Measurements from ENCODE around the gene BABAM2. TPM values are rescaled to one million over a fixed set of nuclear protein-coding genes. Genes with fewer than 3 reads are reported as not detected.

Gene BABAM2
- total RNA-seq, 1 experiment from 2014 or later, result 40.8 TPM

DNA sequence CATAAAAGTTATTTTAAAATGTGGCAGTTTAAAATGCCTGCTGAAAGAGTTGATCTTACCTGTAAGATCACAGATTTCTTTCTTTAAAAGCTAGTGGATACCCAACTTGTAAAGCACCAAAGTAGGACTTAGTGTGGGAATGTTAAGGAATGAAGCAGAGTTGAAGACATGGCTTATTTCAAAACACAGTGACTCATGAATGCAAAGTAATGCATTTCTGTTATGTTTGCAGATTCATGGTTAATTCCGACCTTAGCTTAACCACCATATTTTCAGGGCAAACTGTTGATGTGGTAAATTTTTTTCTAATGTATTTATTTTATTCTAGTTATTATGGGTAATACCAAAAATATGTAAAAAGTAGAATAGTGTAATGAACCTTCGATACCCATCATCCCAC is 295.4 kb downstream of the BABAM2 start:
- no peaks in the 10 kb centered on the region for H3K4me1 ChIP-seq (ENCODE audit: low read length)
- no peak for DNase-seq
- no peaks in the 10 kb centered on the region for H3K9me2 ChIP-seq (replicated peaks; ENCODE audit: insufficient read depth, low read length)
- H3K27ac ChIP-seq (ENCODE audit: low read length), result no peak overlapping the region
- no peak overlapping the region for H3K4me3 ChIP-seq (ENCODE audit: low read length)
- no peaks in the 10 kb centered on the region for H3K36me3 ChIP-seq (ENCODE audit: insufficient read depth, low read length)
- no peaks in the 10 kb centered on the region for H3K79me2 ChIP-seq (ENCODE audit: low read length)
- H4K20me1 ChIP-seq (ENCODE audit: insufficient read depth, low read depth, low read length), result no peaks in the 10 kb centered on the region
- H2AFZ ChIP-seq (ENCODE audit: low read length), result no peak overlapping the region
- H3K4me2 ChIP-seq (ENCODE audit: low read depth, low read length, poor library complexity, severe bottlenecking), result no peak overlapping the region
- H3K9ac ChIP-seq (ENCODE audit: low read length), result no peak overlapping the region
- H3K9me3 ChIP-seq (ENCODE audit: low read length), result no peaks in the 10 kb centered on the region
- H3K27me3 ChIP-seq (ENCODE audit: low read length), result no peaks in the 10 kb centered on the region

DNA sequence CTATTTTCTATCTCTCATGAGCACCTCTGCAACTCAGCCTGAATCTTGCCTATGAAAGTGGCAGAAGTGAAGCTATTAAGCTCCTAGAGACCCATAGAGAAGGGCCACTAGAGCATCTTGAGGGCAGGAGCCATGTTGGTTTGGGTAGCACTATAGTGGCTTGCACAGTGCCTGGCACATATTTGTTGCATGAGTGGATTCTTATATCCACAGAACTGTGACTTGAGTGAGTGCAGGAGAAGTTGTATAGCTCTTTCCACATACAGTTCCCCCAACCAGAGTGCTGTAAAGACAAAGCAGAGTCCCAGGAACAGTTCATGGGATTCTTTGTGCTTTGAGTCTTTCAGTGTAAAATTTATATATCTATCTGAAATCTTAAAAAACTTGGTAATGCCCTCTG is 296.7 kb downstream of the BABAM2 start:
- Histone ChIP-seq H3K4me3 (ENCODE audit: low read length) (no peak overlapping the region), H3K27ac (ENCODE audit: low read length) (no peak overlapping the region)

DNA sequence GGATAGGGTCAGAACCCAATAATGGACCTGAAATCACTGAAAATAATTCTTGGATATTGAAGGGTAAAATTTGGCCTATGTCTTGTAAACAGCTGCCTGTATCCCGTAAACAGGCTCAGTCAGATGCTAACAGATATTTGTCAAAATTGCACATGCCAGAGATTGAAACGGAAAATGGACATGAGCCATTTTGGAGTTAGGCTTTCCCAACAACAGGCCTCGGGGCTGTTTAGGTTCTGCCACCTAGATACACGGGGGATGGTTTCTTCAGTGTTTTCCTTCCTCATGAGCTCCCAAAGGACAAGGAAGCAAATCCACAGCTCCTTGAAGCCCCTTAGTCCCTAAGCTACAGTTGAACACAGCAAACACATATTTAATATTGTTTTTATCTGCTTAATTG is 297.9 kb downstream of the BABAM2 start:
- Histone ChIP-seq H3K4me2 (ENCODE audit: low read depth, low read length, poor library complexity, severe bottlenecking) (no peak overlapping the region), H3K9me3 (ENCODE audit: low read length) (no peaks in the 10 kb centered on the region), H3K36me3 (ENCODE audit: insufficient read depth, low read length) (no peaks in the 10 kb centered on the region), H2AFZ (ENCODE audit: low read length) (no peak overlapping the region), H3K4me1 (ENCODE audit: low read length) (no peaks in the 10 kb centered on the region), H3K27ac (ENCODE audit: low read length) (no peak overlapping the region), H3K27me3 (ENCODE audit: low read length) (no peaks in the 10 kb centered on the region), H3K9me2 (replicated peaks; ENCODE audit: insufficient read depth, low read length) (no peaks in the 10 kb centered on the region), H3K79me2 (ENCODE audit: low read length) (no peaks in the 10 kb centered on the region), H4K20me1 (ENCODE audit: insufficient read depth, low read depth, low read length) (no peaks in the 10 kb centered on the region), H3K9ac (ENCODE audit: low read length) (no peak overlapping the region), H3K4me3 (ENCODE audit: low read length) (no peak overlapping the region)
- no peak for DNase-seq

More for the DNA sequence above, 296.7 kb downstream of the BABAM2 start:
- Histone ChIP-seq H4K20me1 (ENCODE audit: insufficient read depth, low read depth, low read length) (no peaks in the 10 kb centered on the region), H3K4me1 (ENCODE audit: low read length) (no peaks in the 10 kb centered on the region), H3K27me3 (ENCODE audit: low read length) (no peaks in the 10 kb centered on the region), H3K9me3 (ENCODE audit: low read length) (no peaks in the 10 kb centered on the region), H3K79me2 (ENCODE audit: low read length) (no peaks in the 10 kb centered on the region), H3K9me2 (replicated peaks; ENCODE audit: insufficient read depth, low read length) (no peaks in the 10 kb centered on the region), H2AFZ (ENCODE audit: low read length) (no peak overlapping the region), H3K9ac (ENCODE audit: low read length) (no peak overlapping the region), H3K4me2 (ENCODE audit: low read depth, low read length, poor library complexity, severe bottlenecking) (no peak overlapping the region), H3K36me3 (ENCODE audit: insufficient read depth, low read length) (no peaks in the 10 kb centered on the region)
- DNase-seq, result no peak

GRCh38 chr2:28193630-28194403 is 303.3 kb downstream of the BABAM2 start:
- Histone ChIP-seq H4K20me1 (ENCODE audit: insufficient read depth, low read depth, low read length) (no peaks in the 10 kb centered on the region), H2AFZ (ENCODE audit: low read length) (no peak overlapping the region), H3K4me1 (ENCODE audit: low read length) (no peaks in the 10 kb centered on the region), H3K27me3 (ENCODE audit: low read length) (no peaks in the 10 kb centered on the region), H3K36me3 (ENCODE audit: insufficient read depth, low read length) (no peaks in the 10 kb centered on the region), H3K4me2 (ENCODE audit: low read depth, low read length, poor library complexity, severe bottlenecking) (no peak overlapping the region), H3K9me2 (replicated peaks; ENCODE audit: insufficient read depth, low read length) (no peaks in the 10 kb centered on the region), H3K79me2 (ENCODE audit: low read length) (no peaks in the 10 kb centered on the region), H3K9ac (ENCODE audit: low read length) (no peak overlapping the region), H3K4me3 (ENCODE audit: low read length) (no peak overlapping the region), H3K9me3 (ENCODE audit: low read length) (no peaks in the 10 kb centered on the region), H3K27ac (ENCODE audit: low read length) (no peak overlapping the region)
- DNase-seq, result no peak

GRCh38 chr2:28199995-28200679 is 309.6 kb downstream of the BABAM2 start:
- no peaks in the 10 kb centered on the region for H4K20me1 ChIP-seq (ENCODE audit: insufficient read depth, low read depth, low read length)
- no peaks in the 10 kb centered on the region for H3K9me2 ChIP-seq (replicated peaks; ENCODE audit: insufficient read depth, low read length)
- no peaks in the 10 kb centered on the region for H3K9me3 ChIP-seq (ENCODE audit: low read length)
- H3K36me3 ChIP-seq (ENCODE audit: insufficient read depth, low read length), result no peaks in the 10 kb centered on the region
- H2AFZ ChIP-seq (ENCODE audit: low read length), result no peak overlapping the region
- H3K27me3 ChIP-seq (ENCODE audit: low read length), result no peaks in the 10 kb centered on the region
- no peak overlapping the region for H3K9ac ChIP-seq (ENCODE audit: low read length)
- no peak for DNase-seq
- no peak overlapping the region for H3K27ac ChIP-seq (ENCODE audit: low read length)
- H3K4me1 ChIP-seq (ENCODE audit: low read length), result no peaks in the 10 kb centered on the region
- no peaks in the 10 kb centered on the region for H3K79me2 ChIP-seq (ENCODE audit: low read length)
- no peak overlapping the region for H3K4me2 ChIP-seq (ENCODE audit: low read depth, low read length, poor library complexity, severe bottlenecking)
- H3K4me3 ChIP-seq (ENCODE audit: low read length), result no peak overlapping the region

DNA sequence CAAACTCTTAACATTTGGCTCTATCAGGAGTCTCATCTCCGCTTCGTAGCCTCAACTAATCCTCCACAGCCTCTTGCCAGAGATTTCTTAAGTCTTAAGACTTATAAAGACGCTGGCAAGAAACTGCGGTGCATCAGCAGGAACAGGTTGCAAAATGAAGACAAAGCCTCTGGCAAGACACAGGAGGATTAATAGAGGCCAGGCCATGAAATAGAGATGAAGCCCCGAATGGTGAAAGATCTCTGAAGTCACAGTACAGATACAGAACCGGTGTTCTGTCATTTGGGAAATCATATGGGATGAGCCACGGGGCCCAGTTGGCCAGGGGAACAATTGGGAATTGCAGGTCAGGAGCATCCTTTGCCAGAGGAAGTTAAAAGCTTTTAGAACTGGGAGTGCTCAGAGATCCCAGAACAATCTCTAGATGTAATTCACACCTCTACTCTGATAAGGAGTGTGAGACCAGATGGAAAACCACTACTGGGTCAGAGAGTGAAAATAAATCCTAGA is 311.2 kb downstream of the BABAM2 start:
- Histone ChIP-seq H3K4me2 (ENCODE audit: low read depth, low read length, poor library complexity, severe bottlenecking) (no peak overlapping the region), H3K36me3 (ENCODE audit: insufficient read depth, low read length) (no peaks in the 10 kb centered on the region), H4K20me1 (ENCODE audit: insufficient read depth, low read depth, low read length) (0 out of 2 replicates have a peak, but pooled peaks cover 6% of the 10 kb centered on the region), H3K4me3 (ENCODE audit: low read length) (no peak overlapping the region), H3K9ac (ENCODE audit: low read length) (no peak overlapping the region), H3K4me1 (ENCODE audit: low read length) (no peaks in the 10 kb centered on the region), H3K27ac (ENCODE audit: low read length) (no peak overlapping the region), H3K9me3 (ENCODE audit: low read length) (no peaks in the 10 kb centered on the region), H2AFZ (ENCODE audit: low read length) (no peak overlapping the region), H3K9me2 (replicated peaks; ENCODE audit: insufficient read depth, low read length) (no peaks in the 10 kb centered on the region), H3K79me2 (ENCODE audit: low read length) (no peaks in the 10 kb centered on the region), H3K27me3 (ENCODE audit: low read length) (no peaks in the 10 kb centered on the region)
- no peak for DNase-seq

GRCh38 chr2:28202719-28203118 is 312.2 kb downstream of the BABAM2 start:
- no peak for DNase-seq
- no peaks in the 10 kb centered on the region for H3K9me3 ChIP-seq (ENCODE audit: low read length)
- no peaks in the 10 kb centered on the region for H3K4me1 ChIP-seq (ENCODE audit: low read length)
- H4K20me1 ChIP-seq (ENCODE audit: insufficient read depth, low read depth, low read length), result 0 out of 2 replicates have a peak, but pooled peaks cover 6% of the 10 kb centered on the region
- H3K27ac ChIP-seq (ENCODE audit: low read length), result no peak overlapping the region
- H3K27me3 ChIP-seq (ENCODE audit: low read length), result no peaks in the 10 kb centered on the region
- no peaks in the 10 kb centered on the region for H3K9me2 ChIP-seq (replicated peaks; ENCODE audit: insufficient read depth, low read length)
- H3K79me2 ChIP-seq (ENCODE audit: low read length), result no peaks in the 10 kb centered on the region
- H3K36me3 ChIP-seq (ENCODE audit: insufficient read depth, low read length), result no peaks in the 10 kb centered on the region
- no peak overlapping the region for H3K9ac ChIP-seq (ENCODE audit: low read length)
- H3K4me2 ChIP-seq (ENCODE audit: low read depth, low read length, poor library complexity, severe bottlenecking), result no peak overlapping the region
- no peak overlapping the region for H3K4me3 ChIP-seq (ENCODE audit: low read length)
- no peak overlapping the region for H2AFZ ChIP-seq (ENCODE audit: low read length)

GRCh38 chr2:28206762-28207161 is 316.2 kb downstream of the BABAM2 start:
- no peaks in the 10 kb centered on the region for H3K79me2 ChIP-seq (ENCODE audit: low read length)
- no peaks in the 10 kb centered on the region for H3K9me3 ChIP-seq (ENCODE audit: low read length)
- no peak overlapping the region for H2AFZ ChIP-seq (ENCODE audit: low read length)
- DNase-seq, result no peak
- H3K27me3 ChIP-seq (ENCODE audit: low read length), result no peaks in the 10 kb centered on the region
- H3K4me2 ChIP-seq (ENCODE audit: low read depth, low read length, poor library complexity, severe bottlenecking), result no peak overlapping the region
- H3K4me1 ChIP-seq (ENCODE audit: low read length), result no peaks in the 10 kb centered on the region
- H4K20me1 ChIP-seq (ENCODE audit: insufficient read depth, low read depth, low read length), result 0 out of 2 replicates have a peak, but pooled peaks cover 10% of the 10 kb centered on the region
- H3K27ac ChIP-seq (ENCODE audit: low read length), result no peak overlapping the region
- no peak overlapping the region for H3K9ac ChIP-seq (ENCODE audit: low read length)
- H3K4me3 ChIP-seq (ENCODE audit: low read length), result no peak overlapping the region
- no peaks in the 10 kb centered on the region for H3K9me2 ChIP-seq (replicated peaks; ENCODE audit: insufficient read depth, low read length)
- H3K36me3 ChIP-seq (ENCODE audit: insufficient read depth, low read length), result no peaks in the 10 kb centered on the region
